ENCODE measurements around the gene SELENOI.

DNA sequence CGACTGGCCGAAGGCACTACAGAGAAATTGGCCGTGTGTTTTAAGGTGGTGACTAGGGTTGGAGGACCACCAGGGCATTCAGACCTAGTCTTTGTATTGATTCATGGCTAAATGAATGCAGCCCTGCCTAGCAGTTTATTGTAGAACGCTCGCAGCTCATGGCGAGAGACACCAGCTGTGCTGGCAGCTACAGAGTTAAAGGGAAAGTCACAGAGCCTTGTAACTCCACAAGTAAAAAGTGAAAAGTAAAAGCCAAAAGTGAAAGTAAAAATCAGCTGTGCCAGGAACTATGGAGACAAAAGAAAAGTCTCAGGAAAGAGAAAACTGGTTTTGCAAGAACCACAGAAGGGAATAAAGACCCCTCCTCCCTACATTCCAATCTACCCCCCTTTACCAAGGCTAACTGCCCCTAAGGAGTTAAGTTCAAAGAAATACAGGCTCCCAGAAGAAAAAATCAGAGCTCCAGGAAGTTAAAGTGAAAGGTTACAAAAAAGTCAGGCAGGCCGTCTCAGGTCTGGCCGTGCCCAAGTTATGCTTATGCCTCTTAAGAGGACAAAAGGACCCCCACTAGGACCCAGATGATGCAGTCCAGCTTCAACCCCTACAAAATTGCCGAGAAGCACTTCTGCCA lies 46.4 kb upstream of the SELENOI start:
- TF ChIP-seq SMC3 (IDR thresholded peaks at IDR 0.05; ENCODE audit: low read depth, low read length) (no peak), RFX5 (IDR thresholded peaks at IDR 0.05; ENCODE audit: low read depth, low read length) (no peak), MXI1 (IDR thresholded peaks at IDR 0.05; ENCODE audit: borderline replicate concordance, low read depth, low read length) (no peak), CEBPB (IDR thresholded peaks at IDR 0.05; ENCODE audit: low read depth, low read length) (no peak), NFE2L2 (IDR thresholded peaks at IDR 0.05; ENCODE audit: low read depth, low read length) (no peak), MAZ (IDR thresholded peaks at IDR 0.05; ENCODE audit: borderline replicate concordance, low read depth, low read length) (no peak), POLR2A (IDR thresholded peaks at IDR 0.05; ENCODE audit: low read depth, low read length) (no peak), RAD21 (IDR thresholded peaks at IDR 0.05; ENCODE audit: low read length) (no peak), RCOR1 (IDR thresholded peaks at IDR 0.05; ENCODE audit: insufficient replicate concordance, low read length) (no peak)
- TF ChIP-seq, protein P1, sequence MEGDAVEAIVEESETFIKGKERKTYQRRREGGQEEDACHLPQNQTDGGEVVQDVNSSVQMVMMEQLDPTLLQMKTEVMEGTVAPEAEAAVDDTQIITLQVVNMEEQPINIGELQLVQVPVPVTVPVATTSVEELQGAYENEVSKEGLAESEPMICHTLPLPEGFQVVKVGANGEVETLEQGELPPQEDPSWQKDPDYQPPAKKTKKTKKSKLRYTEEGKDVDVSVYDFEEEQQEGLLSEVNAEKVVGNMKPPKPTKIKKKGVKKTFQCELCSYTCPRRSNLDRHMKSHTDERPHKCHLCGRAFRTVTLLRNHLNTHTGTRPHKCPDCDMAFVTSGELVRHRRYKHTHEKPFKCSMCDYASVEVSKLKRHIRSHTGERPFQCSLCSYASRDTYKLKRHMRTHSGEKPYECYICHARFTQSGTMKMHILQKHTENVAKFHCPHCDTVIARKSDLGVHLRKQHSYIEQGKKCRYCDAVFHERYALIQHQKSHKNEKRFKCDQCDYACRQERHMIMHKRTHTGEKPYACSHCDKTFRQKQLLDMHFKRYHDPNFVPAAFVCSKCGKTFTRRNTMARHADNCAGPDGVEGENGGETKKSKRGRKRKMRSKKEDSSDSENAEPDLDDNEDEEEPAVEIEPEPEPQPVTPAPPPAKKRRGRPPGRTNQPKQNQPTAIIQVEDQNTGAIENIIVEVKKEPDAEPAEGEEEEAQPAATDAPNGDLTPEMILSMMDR (conservative IDR thresholded peaks at IDR 0.05; ENCODE audit: low read depth, low read length) = no peak
- TF ChIP-seq, protein P2, sequence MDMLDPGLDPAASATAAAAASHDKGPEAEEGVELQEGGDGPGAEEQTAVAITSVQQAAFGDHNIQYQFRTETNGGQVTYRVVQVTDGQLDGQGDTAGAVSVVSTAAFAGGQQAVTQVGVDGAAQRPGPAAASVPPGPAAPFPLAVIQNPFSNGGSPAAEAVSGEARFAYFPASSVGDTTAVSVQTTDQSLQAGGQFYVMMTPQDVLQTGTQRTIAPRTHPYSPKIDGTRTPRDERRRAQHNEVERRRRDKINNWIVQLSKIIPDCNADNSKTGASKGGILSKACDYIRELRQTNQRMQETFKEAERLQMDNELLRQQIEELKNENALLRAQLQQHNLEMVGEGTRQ (IDR thresholded peaks at IDR 0.05; ENCODE audit: low read depth, low read length) = no peak
- TF ChIP-seq, protein P3, sequence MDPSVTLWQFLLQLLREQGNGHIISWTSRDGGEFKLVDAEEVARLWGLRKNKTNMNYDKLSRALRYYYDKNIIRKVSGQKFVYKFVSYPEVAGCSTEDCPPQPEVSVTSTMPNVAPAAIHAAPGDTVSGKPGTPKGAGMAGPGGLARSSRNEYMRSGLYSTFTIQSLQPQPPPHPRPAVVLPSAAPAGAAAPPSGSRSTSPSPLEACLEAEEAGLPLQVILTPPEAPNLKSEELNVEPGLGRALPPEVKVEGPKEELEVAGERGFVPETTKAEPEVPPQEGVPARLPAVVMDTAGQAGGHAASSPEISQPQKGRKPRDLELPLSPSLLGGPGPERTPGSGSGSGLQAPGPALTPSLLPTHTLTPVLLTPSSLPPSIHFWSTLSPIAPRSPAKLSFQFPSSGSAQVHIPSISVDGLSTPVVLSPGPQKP (IDR thresholded peaks at IDR 0.05; ENCODE audit: borderline replicate concordance, low read depth, low read length) = no peak
